Neutrophil (primary cell): ENCODE data around the gene JUND.

Source experiments
- H3K27ac ChIP-seq: fragments of 200-600 bp; sonication (generic); 2 replicates; pipeline ENCODE4 v1.5.1; 2016; ENCODE audit warnings: mild to moderate bottlenecking, moderate library complexity
- H3K27me3 ChIP-seq: fragments of 200-600 bp; sonication (generic); 2 replicates; pipeline ENCODE4 v1.6.0; 2016; ENCODE audit warnings: mild to moderate bottlenecking
- H3K36me3 ChIP-seq: fragments of 200-600 bp; sonication (generic); 2 replicates; pipeline ENCODE4 v1.5.1; 2017
- H3K4me1 ChIP-seq, 2 experiments: fragments of 200-600 bp in 1 of 2; sonication (generic) in 1 of 2; 1 replicate in 1 of 2; 2 replicates in 1 of 2; pipeline versions ENCODE4 v1.5.1 to v1.6.1; 2013 to 2016; ENCODE audit warnings: low read depth in 1 of 2, low read length in 1 of 2, mild to moderate bottlenecking in 1 of 2, moderate library complexity in 1 of 2; ENCODE audit not compliant: control insufficient read depth in 1 of 2, insufficient read depth in 1 of 2
- H3K4me3 ChIP-seq, 2 experiments: fragments of 200-600 bp in 1 of 2; sonication (generic) in 1 of 2; 1 replicate in 1 of 2; 2 replicates in 1 of 2; pipeline ENCODE4 v1.5.1; 2013 to 2016; ENCODE audit warnings: low read depth in 1 of 2, low read length in 1 of 2, mild to moderate bottlenecking in 1 of 2, moderate library complexity in 1 of 2
- H3K9me3 ChIP-seq: fragments of 200-600 bp; sonication (generic); 2 replicates; pipeline ENCODE4 v1.5.1; 2016
- CTCF ChIP-seq: fragments of 200-600 bp; sonication (generic); IDR thresholded peaks from 2 replicates; pipeline ENCODE4 v1.5.1; 2016; ENCODE audit warnings: antibody characterized with exemption

JUND gene

GRCh38 chr19:18279516-18280246 is 1.7 kb downstream of the JUND start:
- Histone ChIP-seq H3K9me3 (no peaks in the 10 kb centered on the region), H3K27ac (peak overlapping the region; percentile 96), H3K36me3 (peaks cover 15% of the 10 kb centered on the region), H3K4me3 (peak overlapping the region; percentile 77), H3K4me1 (peaks cover 18 to 19% of the 10 kb centered on the region in 2 experiments), H3K27me3 (no peaks in the 10 kb centered on the region)
- TF ChIP-seq CTCF: peak; percentile 94

- H3K9me3 ChIP-seq: no peaks in the 10 kb centered on the region
- no peak for TF ChIP-seq CTCF
Observed at GRCh38 chr19:18279266-18279515, 2.2 kb downstream of the JUND start.

GRCh38 chr19:18278521-18279265 is 2.7 kb downstream of the JUND start:
- Histone ChIP-seq H3K9me3 (no peaks in the 10 kb centered on the region), H3K4me3 (peak overlapping the region; percentile 77), H3K27ac (peak overlapping the region; percentile 96)

More at GRCh38 chr19:18279266-18279515, 2.2 kb downstream of the JUND start:
- Histone ChIP-seq H3K27me3 (no peaks in the 10 kb centered on the region), H3K4me3 (peak overlapping the region; percentile 77), H3K36me3 (peaks cover 15% of the 10 kb centered on the region), H3K27ac (peak overlapping the region; percentile 96), H3K4me1 (peaks cover 18 to 19% of the 10 kb centered on the region in 2 experiments)

GRCh38 chr19:18274781-18275356 is 6.6 kb downstream of the JUND start:
- TF ChIP-seq CTCF: no peak
- Histone ChIP-seq H3K4me1 (peaks cover 9% of the 10 kb centered on the region in 2 experiments), H3K36me3 (peaks cover 15% of the 10 kb centered on the region), H3K9me3 (no peaks in the 10 kb centered on the region), H3K4me3 (no peak overlapping the region), H3K27ac (no peak overlapping the region), H3K27me3 (no peaks in the 10 kb centered on the region)

More at GRCh38 chr19:18278521-18279265, 2.7 kb downstream of the JUND start:
- Histone ChIP-seq H3K27me3 (no peaks in the 10 kb centered on the region), H3K4me1 (peaks cover 18 to 19% of the 10 kb centered on the region in 2 experiments), H3K36me3 (peaks cover 15% of the 10 kb centered on the region)
- TF ChIP-seq CTCF: no peak

- H3K36me3 ChIP-seq: peaks cover 15% of the 10 kb centered on the region
- TF ChIP-seq CTCF: no peak
- no peak within 1 kb of the TSS for H3K27ac ChIP-seq
- H3K27me3 ChIP-seq: no peaks in the 10 kb centered on the region
- no peak within 1 kb of the TSS for H3K4me3 ChIP-seq
- no peaks in the 10 kb centered on the region for H3K9me3 ChIP-seq
- H3K4me1 ChIP-seq: peaks cover 7% of the 10 kb centered on the region in 2 experiments
Observed at GRCh38 chr19:18274219-18274780, 7.1 kb downstream of the JUND start, which contains the start of gene IQCN. TSS of gene IQCN (minus strand) at chr19:18274452. CDS start at chr19:18269478, 4,974 bp downstream.
